GM21717 (cell line): ENCODE measurements around the gene GSTT2.

Experiments used
- ATAC-seq: cut with Tn5 transposase; IDR thresholded peaks from one replicate; pipeline ENCODE4 v1.9.1; 2021; ENCODE audit warnings: mild to moderate bottlenecking, moderate library complexity; ENCODE audit not compliant: unreplicated experiment

The GSTT2 gene

DNA sequence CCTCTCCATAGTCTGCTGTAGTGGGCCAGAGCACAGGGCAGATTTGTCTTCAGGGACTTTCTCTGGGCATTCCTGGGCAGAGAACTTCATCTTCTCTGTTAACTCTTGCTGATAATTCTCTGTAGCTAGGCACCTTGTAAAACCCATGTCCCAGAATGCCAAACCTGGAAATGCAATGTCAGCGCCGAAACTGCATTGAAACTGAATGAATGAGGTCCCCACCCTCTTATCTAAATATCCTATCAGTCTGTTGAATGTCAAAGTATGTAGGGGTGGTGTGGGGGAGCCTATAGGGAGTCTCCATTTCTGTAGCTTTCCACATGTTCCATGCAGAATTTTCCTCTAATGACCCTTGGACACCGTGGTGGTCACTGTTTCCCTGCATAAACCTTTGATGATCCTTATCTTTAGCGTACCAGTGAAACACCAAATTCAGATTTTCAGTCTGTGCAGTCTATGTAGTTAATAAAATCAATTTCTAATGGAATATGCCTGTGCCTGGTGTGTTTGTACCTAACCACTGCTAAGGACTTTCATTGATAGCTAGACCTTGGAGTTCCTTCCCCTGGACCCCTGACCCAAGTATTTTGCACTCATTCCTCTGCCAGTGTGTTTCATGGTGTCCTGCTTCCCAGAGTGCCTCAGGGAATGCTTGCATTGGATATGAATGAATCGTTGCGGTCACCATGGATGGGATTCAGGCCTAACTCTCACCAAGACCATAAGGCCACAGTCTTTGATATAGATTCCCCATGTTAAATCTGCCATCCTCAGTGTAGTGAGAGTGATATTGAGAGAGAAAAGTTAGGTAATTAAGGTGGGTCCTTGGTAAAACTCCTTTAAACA lies 28.7 kb downstream of the GSTT2 start:
- no peak for ATAC-seq

DNA sequence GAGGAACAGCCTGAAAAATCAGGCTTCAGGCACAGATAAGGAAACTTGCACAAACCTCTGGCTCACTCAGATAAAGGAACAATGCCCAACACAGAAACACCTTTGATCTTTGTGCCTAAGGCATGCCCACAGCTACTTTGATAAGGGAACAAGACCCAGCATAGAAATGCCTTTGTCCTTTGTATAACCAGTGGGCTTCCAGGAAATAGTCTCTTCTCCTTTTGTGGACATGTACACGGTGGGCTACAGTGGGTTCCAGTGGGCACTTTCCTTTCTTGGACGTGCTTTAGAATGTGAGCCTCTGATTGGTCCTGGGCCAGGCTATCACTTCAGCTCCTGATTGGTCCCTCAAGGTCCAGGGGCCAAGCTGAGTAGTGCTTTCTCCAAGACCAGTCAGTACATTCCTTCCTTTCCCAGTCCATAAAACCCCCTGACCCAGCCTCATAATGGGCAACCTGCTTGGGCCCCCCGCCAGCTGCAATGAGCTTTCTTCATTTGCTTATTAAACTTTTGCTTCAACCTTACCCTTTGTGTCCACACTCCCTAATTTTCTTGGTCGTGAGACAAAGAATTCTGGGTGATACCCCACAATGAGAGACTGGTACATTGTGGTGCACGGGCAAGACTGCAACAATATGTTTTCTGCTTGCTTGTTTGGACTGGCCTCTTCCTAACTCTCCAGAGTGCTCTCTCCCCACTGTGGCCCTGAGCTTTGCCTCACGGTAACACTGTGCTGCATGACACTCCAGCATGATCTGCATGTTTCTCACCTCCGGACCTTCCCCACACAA lies 29.5 kb downstream of the GSTT2 start:
- no peak for ATAC-seq

DNA sequence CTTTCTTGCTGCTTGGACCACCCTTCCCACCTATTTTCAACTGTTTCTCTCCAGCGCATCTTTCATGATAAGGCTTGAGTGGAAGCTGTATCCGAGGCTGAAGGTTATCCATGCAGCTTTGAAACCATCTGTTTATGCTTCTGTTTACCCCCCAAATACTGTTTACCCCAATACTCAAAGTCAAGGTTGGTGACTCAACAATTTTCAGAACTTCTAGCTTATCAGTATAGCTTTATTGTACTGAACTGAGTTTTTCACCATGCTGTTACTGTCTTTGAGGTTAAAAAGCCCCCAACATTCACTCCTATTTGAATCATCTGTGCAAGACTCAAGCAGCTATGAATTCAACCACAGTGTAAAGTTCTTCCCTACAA lies 30.1 kb downstream of the GSTT2 start:
- ATAC-seq, result no peak

DNA sequence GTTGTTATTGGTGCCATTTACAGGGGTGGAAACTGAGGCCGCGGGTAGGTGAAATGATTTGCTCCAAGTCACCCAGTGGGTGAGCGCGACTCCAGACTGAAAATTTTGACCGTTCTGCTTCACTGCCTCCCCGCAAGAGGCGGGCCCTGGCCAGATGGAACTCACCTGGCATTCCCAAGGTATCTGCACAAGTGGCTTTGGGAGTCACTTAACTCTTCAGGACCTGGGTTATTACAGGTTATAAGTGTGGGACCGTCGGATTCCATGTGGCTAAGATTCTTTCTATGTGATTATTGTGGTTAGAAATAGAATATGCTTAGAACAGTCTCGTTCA lies 31.8 kb downstream of the GSTT2 start:
- ATAC-seq, result no peak

DNA sequence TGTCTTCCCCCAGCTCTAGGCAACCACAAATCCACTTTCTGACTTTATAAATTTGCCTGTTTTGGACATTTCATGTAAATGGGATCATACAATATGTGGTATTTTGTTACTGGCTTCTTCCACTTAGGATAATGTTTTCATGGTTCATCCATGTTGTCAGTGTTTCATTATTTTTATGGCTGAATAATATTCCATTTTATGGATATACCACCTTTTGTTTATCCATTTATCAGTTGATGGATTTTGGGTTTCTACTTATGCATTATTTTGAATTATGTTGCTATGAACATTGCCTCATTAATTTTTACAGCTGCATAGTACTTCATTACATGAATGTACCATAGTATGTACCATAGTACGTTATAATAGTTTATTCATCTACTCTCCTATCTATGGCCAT lies 36.2 kb downstream of the GSTT2 start:
- no peak for ATAC-seq

DNA sequence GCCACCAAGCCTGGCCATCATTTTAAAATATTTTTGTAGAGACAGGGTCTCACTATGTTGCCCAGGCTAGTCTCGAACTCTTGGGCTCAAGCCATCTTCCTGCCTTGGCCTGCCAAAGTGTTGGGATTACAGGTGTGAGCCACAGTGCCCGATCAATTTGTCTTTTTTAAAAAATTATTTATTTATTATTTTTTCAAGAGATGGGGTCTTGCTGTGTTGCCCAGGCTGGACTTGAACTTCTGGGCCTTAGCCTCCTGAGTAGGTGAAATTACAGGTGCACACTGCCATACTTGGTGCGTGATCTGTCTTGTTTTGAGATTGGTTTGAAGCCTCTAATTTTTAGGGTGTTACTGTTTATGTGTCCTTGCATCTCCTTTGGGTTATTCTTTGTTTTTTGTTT lies 41.4 kb downstream of the GSTT2 start:
- no peak for ATAC-seq

DNA sequence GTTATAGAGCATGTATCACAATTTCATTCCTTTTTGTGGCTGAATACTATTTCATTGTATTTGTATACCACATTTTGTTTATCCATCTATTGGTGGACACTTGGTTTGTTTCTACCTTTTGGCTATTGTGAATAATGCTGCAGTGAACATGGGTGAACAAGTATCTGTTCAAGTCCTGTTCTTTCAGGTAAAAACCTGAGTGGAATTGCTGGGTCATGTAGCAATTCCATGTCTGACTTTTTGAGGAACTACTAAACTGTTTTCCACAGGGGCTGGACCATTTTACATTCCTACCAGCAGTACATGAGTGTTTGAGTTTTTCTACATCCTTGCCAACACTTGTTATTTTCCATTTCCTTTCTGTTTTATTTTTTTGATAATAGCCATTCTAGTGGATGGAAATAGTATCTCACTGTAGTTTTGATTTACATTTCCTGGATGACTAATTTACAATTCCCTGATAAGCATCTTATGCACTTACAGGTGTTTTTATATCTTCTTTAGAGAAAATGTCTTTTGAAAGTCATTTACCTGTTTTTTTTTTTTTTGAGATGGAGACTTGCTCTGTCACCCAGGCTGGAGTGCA lies 43.4 kb downstream of the GSTT2 start:
- ATAC-seq, result no peak

DNA sequence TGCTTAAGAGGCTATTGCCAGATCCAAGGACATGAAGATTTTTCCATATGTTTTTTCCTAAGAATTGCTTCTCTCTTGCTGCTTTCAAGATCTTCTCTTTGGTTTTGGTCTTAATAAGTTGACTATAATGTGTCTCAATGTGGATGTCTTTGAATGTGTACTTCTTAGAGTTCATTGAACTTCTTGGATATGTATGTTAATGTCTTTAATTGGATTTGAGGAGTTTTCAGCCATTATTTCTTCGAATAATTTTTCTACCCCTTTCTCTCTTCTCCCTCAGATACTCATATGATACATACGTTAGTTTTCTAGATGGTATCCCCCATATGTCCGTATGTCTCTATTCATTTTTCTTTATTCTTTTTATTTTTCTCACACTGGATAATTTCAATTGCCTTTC lies 44.4 kb downstream of the GSTT2 start:
- no peak for ATAC-seq

DNA sequence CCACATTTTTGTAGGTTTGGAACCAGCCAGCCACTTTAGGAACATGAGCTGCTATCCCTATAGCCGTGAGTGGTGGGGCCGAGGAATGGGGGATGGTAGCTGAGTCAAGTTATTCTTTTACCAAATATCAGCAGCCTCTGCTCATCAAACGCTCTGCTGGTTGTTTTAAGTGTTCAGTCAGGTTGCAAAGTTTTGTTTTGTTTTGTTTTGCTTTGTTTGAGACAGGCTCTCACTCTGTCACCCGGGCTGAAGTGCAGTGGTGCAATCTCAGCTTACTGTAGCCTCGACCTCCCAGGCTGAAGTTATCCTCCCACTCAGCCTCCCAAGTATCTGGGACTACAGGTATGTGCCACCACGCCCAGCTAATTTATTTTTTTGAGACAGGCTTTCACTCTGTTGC lies 45.5 kb downstream of the GSTT2 start:
- no peak for ATAC-seq

DNA sequence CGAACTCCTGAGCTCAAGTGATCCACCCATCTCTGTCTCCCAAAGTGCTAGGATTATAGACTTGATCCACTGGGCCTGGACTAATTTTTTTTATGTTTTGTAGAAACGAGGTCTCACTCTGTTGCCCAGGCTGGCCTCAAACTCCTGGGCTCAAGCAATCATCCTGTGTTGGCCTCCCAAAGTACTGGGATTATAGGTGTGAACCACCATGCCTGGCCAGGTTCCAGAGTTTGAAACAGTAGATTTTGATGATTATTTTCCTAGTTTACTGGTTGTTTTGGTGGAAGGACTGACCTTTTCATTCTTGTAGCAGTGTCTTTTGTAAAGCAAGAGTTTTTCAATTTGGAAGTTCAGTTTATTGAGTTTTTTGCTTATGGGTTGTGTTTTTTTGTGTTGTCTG lies 46.1 kb downstream of the GSTT2 start:
- no peak for ATAC-seq

DNA sequence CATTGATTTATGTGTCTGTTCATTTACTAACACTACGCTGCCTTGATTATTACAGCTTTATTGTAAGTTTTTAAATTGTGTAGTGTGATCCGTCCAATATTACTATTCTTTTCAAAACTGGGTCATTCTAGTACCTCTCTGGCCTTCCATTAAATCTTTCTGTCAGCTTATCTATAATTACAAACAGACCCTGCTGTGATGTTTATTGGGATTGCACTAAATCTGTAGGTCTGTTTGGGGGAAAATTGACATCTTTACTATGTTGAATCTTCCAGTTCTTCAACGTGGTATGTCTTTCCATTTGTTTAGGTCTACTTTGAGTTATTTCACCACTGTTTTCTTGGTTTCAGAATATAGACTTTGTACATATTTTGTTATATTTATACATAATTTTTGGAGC lies 46.8 kb downstream of the GSTT2 start:
- no peak for ATAC-seq

DNA sequence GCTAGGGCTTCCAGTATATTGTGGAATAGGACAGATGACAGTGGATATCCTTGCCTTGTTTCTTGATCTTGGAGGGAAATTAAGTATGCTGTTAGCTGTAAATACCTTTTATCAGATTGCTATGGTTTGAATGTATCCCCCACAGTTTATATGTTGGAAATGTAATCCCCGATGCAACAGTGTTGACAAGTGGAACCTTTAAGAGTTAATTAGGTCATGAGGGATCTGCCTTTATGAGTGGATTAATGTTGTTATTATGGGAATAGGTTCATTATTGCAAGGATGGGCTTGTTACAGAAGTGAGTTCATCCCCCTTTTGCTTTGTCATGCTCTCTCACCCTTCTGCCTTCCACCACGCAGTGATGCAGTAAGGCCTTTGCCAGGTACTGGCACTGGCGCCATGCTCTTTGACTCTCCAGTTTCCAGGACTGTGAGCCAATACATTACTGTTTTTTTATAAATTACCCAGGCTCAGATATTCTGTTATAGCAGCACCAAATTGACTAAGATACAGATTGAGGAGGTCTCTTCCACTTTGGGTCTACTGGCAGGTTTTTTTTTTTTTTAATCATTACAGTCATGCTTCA lies 47.5 kb downstream of the GSTT2 start:
- no peak for ATAC-seq

DNA sequence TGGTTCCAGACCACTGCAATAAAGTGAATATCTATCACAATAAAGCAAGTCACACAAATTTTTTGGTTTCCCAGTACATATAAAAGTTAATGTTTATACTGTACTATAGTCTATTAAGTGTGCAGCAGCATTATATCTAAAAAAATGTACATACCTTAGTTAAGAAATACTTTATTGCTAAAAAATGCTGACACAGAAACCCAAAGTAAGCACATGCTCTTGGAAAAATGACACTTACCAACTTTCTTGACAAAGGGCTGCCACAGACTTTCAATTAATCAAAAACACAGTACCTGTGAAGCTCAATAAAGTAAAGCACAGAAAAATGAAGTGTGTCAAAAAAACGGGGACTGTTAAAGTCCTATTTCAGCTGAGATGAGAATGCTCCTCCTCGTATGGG lies 48.1 kb downstream of the GSTT2 start:
- no peak for ATAC-seq

DNA sequence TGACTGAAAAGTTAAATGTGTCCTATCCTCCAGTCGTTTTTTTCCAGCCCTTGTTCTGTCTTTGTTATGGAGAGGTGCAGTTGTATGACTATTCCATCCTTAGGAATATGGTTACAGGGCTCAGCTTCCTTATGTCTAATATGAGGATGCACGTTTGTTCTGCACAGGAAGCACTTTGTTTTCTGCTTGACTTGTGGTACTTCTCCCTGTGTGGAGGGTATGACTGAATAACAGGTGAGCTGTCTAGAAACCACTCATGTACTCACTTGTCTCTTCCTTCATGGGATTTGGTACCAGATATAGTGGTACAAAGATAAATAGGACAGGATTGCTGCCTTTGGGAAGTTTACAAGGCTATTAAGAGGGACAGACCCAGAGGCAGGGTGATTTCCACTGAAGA lies 48.6 kb downstream of the GSTT2 start:
- no peak for ATAC-seq

DNA sequence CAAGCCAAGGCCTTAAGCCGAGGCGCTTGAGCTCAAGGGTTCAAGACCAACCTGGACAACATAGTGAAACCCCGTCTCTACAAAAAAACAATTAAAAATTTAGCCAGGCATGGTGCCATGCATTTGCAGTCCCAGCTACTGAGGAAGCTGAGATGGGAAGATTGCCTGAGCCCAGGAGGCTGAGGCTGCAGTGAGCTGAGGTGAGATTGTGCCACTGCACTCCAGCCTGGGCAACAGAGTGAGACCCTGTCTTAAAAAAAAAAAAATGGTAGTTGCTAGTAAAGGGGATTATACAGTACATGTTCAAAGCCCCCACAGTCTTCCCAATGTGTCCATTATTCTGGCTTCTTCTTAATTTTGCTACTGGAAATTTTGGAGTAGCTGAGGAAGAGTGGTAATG lies 49.4 kb downstream of the GSTT2 start:
- ATAC-seq, result no peak

DNA sequence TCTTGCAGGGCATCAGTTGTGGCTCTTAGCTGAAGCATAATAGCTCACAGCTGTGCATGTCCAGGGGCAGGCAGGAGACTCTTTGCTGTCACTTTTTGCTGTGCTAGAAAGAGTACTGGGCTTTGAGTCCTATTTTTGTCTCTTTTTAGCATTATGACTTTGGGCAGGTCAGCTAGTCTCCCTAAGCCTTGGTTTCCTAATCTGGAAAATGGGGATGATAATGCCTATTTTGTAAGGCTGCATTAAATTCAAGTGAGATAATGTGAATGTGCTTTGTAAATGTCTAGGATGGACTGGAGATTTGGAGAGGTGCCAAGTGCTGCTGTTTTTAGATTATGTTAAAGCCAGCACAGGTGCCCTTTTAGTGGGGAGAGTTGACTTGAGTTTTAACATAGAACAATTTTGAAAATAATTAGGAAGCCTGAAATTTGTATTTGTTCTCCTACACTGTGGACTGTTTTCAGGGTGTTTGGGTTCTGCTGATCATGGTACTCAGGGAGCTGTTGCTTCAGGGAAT lies 50.3 kb downstream of the GSTT2 start:
- no peak for ATAC-seq
